Stimulated activated CD4-positive, alpha-beta T cell treated with anti-CD3 and anti-CD28 coated beads, TNF-alpha, amount 100 ng/mL, for 48 hours (primary cell): Measurements from ENCODE around the gene RAD51B.
"Not testable (repeated sequence)": the region's sequence is repeated elsewhere in the genome, so short reads cannot be mapped to it uniquely, and the experiment has no call there.

Experiments
- DNase-seq, 3 donors: peaks; one replicate each; pipeline ENCODE4 v3.0.0-alpha.2; 2020; ENCODE audit warnings: low read depth in 3 of 3

Gene RAD51B

GRCh38 chr14:68651075-68651474, 831.5 kb downstream of the RAD51B start:
- DNase-seq = no peak

GRCh38 chr14:68651652-68652432, 832.3 kb downstream of the RAD51B start:
- DNase-seq = no peak

GRCh38 chr14:68652433-68652690, 832.8 kb downstream of the RAD51B start:
- DNase-seq = no peak

- DNase-seq = no peak
Measured at GRCh38 chr14:68653108-68653507, 833.5 kb downstream of the RAD51B start.

GRCh38 chr14:68653804-68654203, 834.2 kb downstream of the RAD51B start:
- no peak for DNase-seq

GRCh38 chr14:68654471-68654941, 834.9 kb downstream of the RAD51B start:
- DNase-seq = no peak

- no peak for DNase-seq
Measured at GRCh38 chr14:68655021-68655831, 835.6 kb downstream of the RAD51B start.

GRCh38 chr14:68655911-68656316, 836.3 kb downstream of the RAD51B start:
- DNase-seq = no peak

GRCh38 chr14:68656452-68656851, 836.9 kb downstream of the RAD51B start:
- DNase-seq = no peak

GRCh38 chr14:68657300-68658028, 837.9 kb downstream of the RAD51B start:
- no peak for DNase-seq

GRCh38 chr14:68658029-68658509, 838.5 kb downstream of the RAD51B start:
- DNase-seq = no peak

GRCh38 chr14:68658943-68659931, 839.7 kb downstream of the RAD51B start:
- no peak for DNase-seq

- no peak for DNase-seq
Measured at GRCh38 chr14:68660495-68660894, 840.9 kb downstream of the RAD51B start.

- DNase-seq = no peak
Measured at GRCh38 chr14:68661226-68662225, 841.9 kb downstream of the RAD51B start.

- DNase-seq = no peak
Measured at GRCh38 chr14:68662392-68662791, 842.8 kb downstream of the RAD51B start.

GRCh38 chr14:68662826-68663225, 843.2 kb downstream of the RAD51B start:
- not testable (repeated sequence) for DNase-seq

- peak; percentile 27 to 62 (median 34) for DNase-seq
Measured at GRCh38 chr14:68663385-68664076, 844.0 kb downstream of the RAD51B start.

- peak in 2 of 3 donors; percentile 19 to 46 for DNase-seq
Measured at GRCh38 chr14:68664225-68664681, 844.7 kb downstream of the RAD51B start.

- DNase-seq = no peak
Measured at GRCh38 chr14:68665131-68665530, 845.6 kb downstream of the RAD51B start.
